G401 (cell line): ENCODE data around the gene LMTK3. TPM values are rescaled to one million over a fixed set of nuclear protein-coding genes. Genes with fewer than 3 reads are reported as not detected.

Experiments used
- DNase-seq: peaks from one replicate; pipeline ENCODE4 v3.0.0-alpha.2; 2015; ENCODE audit warnings: low spot score
- in situ Hi-C: cut with HindIII; loops from 2 replicates; pipeline ENCODE4 v1.10.0; 2016; ENCODE audit warnings: low sequenced_read_pairs, mixed read lengths
- total RNA-seq: library from RNA; depleted of rRNA; stranded (reverse); fragments of >200 nt; shearing (Covaris generic); gene quantifications from 2 replicates; pipeline ENCODE4 v1.2.3, GENCODE V29; 2014

The LMTK3 gene
- total RNA-seq, 1 experiment from 2014 or later: 12.5 TPM

- in situ Hi-C loops: no loop called here
- peak; percentile 23 for DNase-seq
Measured at GRCh38 chr19:48455171-48455907, 56.3 kb downstream of the LMTK3 start, which contains the start of gene KCNJ14. KCNJ14 (plus strand) TSS chr19:48455574; CDS start chr19:48461725, 6,151 bp downstream.

- in situ Hi-C loops: no loop called here
- peak; percentile 40 for DNase-seq
Measured at GRCh38 chr19:48454150-48454730, 57.4 kb downstream of the LMTK3 start.

GRCh38 chr19:48452289-48453190, 59.1 kb downstream of the LMTK3 start:
- in situ Hi-C loops: no loop called here
- DNase-seq: no peak

- in situ Hi-C loops: no loop called here
- DNase-seq: no peak
Measured at GRCh38 chr19:48451624-48452023, 60.0 kb downstream of the LMTK3 start.

GRCh38 chr19:48450863-48451262, 60.8 kb downstream of the LMTK3 start:
- in situ Hi-C loops: no loop called here
- no peak for DNase-seq

- DNase-seq: no peak
- in situ Hi-C loops: no loop called here
Measured at GRCh38 chr19:48450441-48450840, 61.2 kb downstream of the LMTK3 start.

- in situ Hi-C loops: no loop called here
- DNase-seq: no peak
Measured at GRCh38 chr19:48448563-48448962, 63.1 kb downstream of the LMTK3 start.

- DNase-seq: no peak
- in situ Hi-C loops: no loop called here
Measured at GRCh38 chr19:48446579-48446978, 65.1 kb downstream of the LMTK3 start.

GRCh38 chr19:48445606-48446481, 65.8 kb downstream of the LMTK3 start, which contains the start of gene GRWD1:
GRWD1 (plus strand) TSS chr19:48445983; CDS start chr19:48446006, 23 bp downstream.
- peak; percentile 98 for DNase-seq
- in situ Hi-C loops: no loop called here

- no peak for DNase-seq
- in situ Hi-C loops: no loop called here
Measured at GRCh38 chr19:48445256-48445605, 66.4 kb downstream of the LMTK3 start.

GRCh38 chr19:48444936-48445200, 66.8 kb downstream of the LMTK3 start:
- in situ Hi-C loops: no loop called here
- DNase-seq: no peak

GRCh38 chr19:48444129-48444935, 67.3 kb downstream of the LMTK3 start:
- no peak for DNase-seq
- in situ Hi-C loops: no loop called here

- no peak for DNase-seq
Measured at GRCh38 chr19:48443731-48444128, 67.9 kb downstream of the LMTK3 start.

GRCh38 chr19:48443256-48443655, 68.4 kb downstream of the LMTK3 start:
- DNase-seq: no peak
- in situ Hi-C loops: no loop called here

More at GRCh38 chr19:48443731-48444128, 67.9 kb downstream of the LMTK3 start:
- in situ Hi-C loops: no loop called here

GRCh38 chr19:48442116-48443035, 69.3 kb downstream of the LMTK3 start:
- no peak for DNase-seq
- in situ Hi-C loops: no loop called here

- no peak for DNase-seq
- in situ Hi-C loops: no loop called here
Measured at GRCh38 chr19:48441360-48442050, 70.1 kb downstream of the LMTK3 start.

- DNase-seq: no peak
- in situ Hi-C loops: no loop called here
Measured at GRCh38 chr19:48436586-48436985, 75.0 kb downstream of the LMTK3 start.
